NCI-H345 (cell line): ENCODE data around the gene PRICKLE4.

Experiments used
- DNase-seq: peaks from one replicate; lab custom pipeline; 2025; lab: John Stamatoyannopoulos, UW

The PRICKLE4 gene

GRCh38 chr6:41771058-41771983 lies 9.3 kb upstream of the PRICKLE4 start:
- no peak for DNase-seq

- no peak for DNase-seq
These were observed 5.7 kb upstream of the PRICKLE4 start for GRCh38 chr6:41774841-41775240.

GRCh38 chr6:41775293-41775882 lies 5.2 kb upstream of the PRICKLE4 start:
- DNase-seq = no peak

- DNase-seq = no peak
These were observed 2.9 kb upstream of the PRICKLE4 start for GRCh38 chr6:41777551-41778285.

GRCh38 chr6:41778895-41779294 lies 1.7 kb upstream of the PRICKLE4 start:
- DNase-seq = no peak

- DNase-seq = no peak
These were observed 1.2 kb upstream of the PRICKLE4 start for GRCh38 chr6:41779336-41779735.

- peak; percentile 97 for DNase-seq
These were observed 613 bp upstream of the PRICKLE4 start, which contains the start of gene FRS3 for GRCh38 chr6:41779788-41780550. Gene FRS3, minus strand, starts transcription at chr6:41779900. Its CDS starts 2,913 bp downstream, at chr6:41776987.

GRCh38 chr6:41781366-41781730 lies 766 bp downstream of the PRICKLE4 start:
- DNase-seq = no peak

- no peak for DNase-seq
These were observed 2.7 kb downstream of the PRICKLE4 start for GRCh38 chr6:41783106-41783780.

GRCh38 chr6:41784581-41785171 lies 4.1 kb downstream of the PRICKLE4 start:
- DNase-seq = no peak

GRCh38 chr6:41785254-41785653 lies 4.7 kb downstream of the PRICKLE4 start:
- DNase-seq = no peak

GRCh38 chr6:41785689-41786450 lies 5.3 kb downstream of the PRICKLE4 start:
- DNase-seq = no peak

GRCh38 chr6:41786451-41787218 lies 6.1 kb downstream of the PRICKLE4 start:
- DNase-seq = peak; percentile 88

- DNase-seq = peak; percentile 93
These were observed 6.8 kb downstream of the PRICKLE4 start, which contains the start of gene TOMM6 for GRCh38 chr6:41787219-41787917. Gene TOMM6, plus strand, starts transcription at chr6:41787694. Its CDS starts 4 bp downstream, at chr6:41787698.

GRCh38 chr6:41789390-41789724 lies 8.8 kb downstream of the PRICKLE4 start:
- DNase-seq = no peak

GRCh38 chr6:41790045-41790444 lies 9.5 kb downstream of the PRICKLE4 start:
- no peak for DNase-seq

GRCh38 chr6:41791305-41791704 lies 10.7 kb downstream of the PRICKLE4 start:
- DNase-seq = no peak

GRCh38 chr6:41791984-41792383 lies 11.4 kb downstream of the PRICKLE4 start:
- no peak for DNase-seq

GRCh38 chr6:41796474-41796873 lies 15.9 kb downstream of the PRICKLE4 start:
- DNase-seq = no peak
